Measurements from ENCODE around the gene SRGAP2. TPM values are rescaled to one million over a fixed set of nuclear protein-coding genes. Genes with fewer than 3 reads are reported as not detected.
"Not testable (repeated sequence)": the region's sequence is repeated elsewhere in the genome, so short reads cannot be mapped to it uniquely, and the experiment has no call there.

The SRGAP2 gene
- total RNA-seq, 2 donors from 2014 or later, result 54.0 to 91.2 TPM

GRCh38 chr1:206231989-206232388 is 28.6 kb downstream of the SRGAP2 start:
- not testable (repeated sequence) for H3K9me3 Mint-ChIP-seq; ATAC-seq; H3K36me3 Mint-ChIP-seq; H3K27ac Mint-ChIP-seq; DNase-seq (ENCODE audit: low spot score in 2 of 2)

- not testable (repeated sequence) for ATAC-seq; H3K27ac Mint-ChIP-seq; DNase-seq (ENCODE audit: low spot score in 2 of 2); H3K9me3 Mint-ChIP-seq; H3K36me3 Mint-ChIP-seq
These were observed 29.8 kb downstream of the SRGAP2 start for GRCh38 chr1:206232970-206233645.

GRCh38 chr1:206234189-206234916 is 31.0 kb downstream of the SRGAP2 start:
- H3K9me3 Mint-ChIP-seq; H3K27ac Mint-ChIP-seq; ATAC-seq; H3K36me3 Mint-ChIP-seq; DNase-seq (ENCODE audit: low spot score in 2 of 2): not testable (repeated sequence)

GRCh38 chr1:206235190-206235589 is 31.8 kb downstream of the SRGAP2 start:
- ATAC-seq; DNase-seq (ENCODE audit: low spot score in 2 of 2); H3K9me3 Mint-ChIP-seq; H3K36me3 Mint-ChIP-seq; H3K27ac Mint-ChIP-seq: not testable (repeated sequence)

- peak in 1 of 2 donors; percentile 65 for ATAC-seq
- not testable (repeated sequence) for H3K36me3 Mint-ChIP-seq
These were observed 36.9 kb downstream of the SRGAP2 start for GRCh38 chr1:206240288-206240687.

GRCh38 chr1:206243335-206243734 is 40.0 kb downstream of the SRGAP2 start:
- not testable (repeated sequence) for H3K27ac Mint-ChIP-seq, H3K9me3 Mint-ChIP-seq, H3K36me3 Mint-ChIP-seq
- DNase-seq (ENCODE audit: low spot score in 2 of 2) (peak in 1 of 2 donors; percentile 3), ATAC-seq (peak; percentile 92 to 96)

More at GRCh38 chr1:206240288-206240687, 36.9 kb downstream of the SRGAP2 start:
- H3K9me3 Mint-ChIP-seq; H3K27ac Mint-ChIP-seq; DNase-seq (ENCODE audit: low spot score in 2 of 2): not testable (repeated sequence)

- ATAC-seq; H3K36me3 Mint-ChIP-seq; DNase-seq (ENCODE audit: low spot score in 2 of 2); H3K27ac Mint-ChIP-seq; H3K9me3 Mint-ChIP-seq: not testable (repeated sequence)
These were observed 42.1 kb downstream of the SRGAP2 start for GRCh38 chr1:206245479-206245878.

GRCh38 chr1:206246129-206246886 is 43.0 kb downstream of the SRGAP2 start:
- ATAC-seq; H3K9me3 Mint-ChIP-seq; H3K27ac Mint-ChIP-seq; DNase-seq (ENCODE audit: low spot score in 2 of 2); H3K36me3 Mint-ChIP-seq: not testable (repeated sequence)

- not testable (repeated sequence) for DNase-seq (ENCODE audit: low spot score in 2 of 2); H3K36me3 Mint-ChIP-seq; H3K27ac Mint-ChIP-seq; H3K9me3 Mint-ChIP-seq
- peak; percentile 57 to 58 for ATAC-seq
These were observed 47.8 kb downstream of the SRGAP2 start for GRCh38 chr1:206250953-206251681.

- not testable (repeated sequence) for H3K36me3 Mint-ChIP-seq; ATAC-seq; H3K27ac Mint-ChIP-seq; H3K9me3 Mint-ChIP-seq; DNase-seq (ENCODE audit: low spot score in 2 of 2)
These were observed 49.5 kb downstream of the SRGAP2 start for GRCh38 chr1:206252680-206253335.

Other genes with a start within 250 kb of the SRGAP2 start
- gene RAB7B, start 200.1 kb upstream of the SRGAP2 start, total RNA-seq, result not detected
- gene CTSE, start 179.6 kb upstream of the SRGAP2 start, total RNA-seq, result not detected
- not detected for gene RHEX, start 150.4 kb upstream of the SRGAP2 start, total RNA-seq
- gene AVPR1B, start 86.2 kb upstream of the SRGAP2 start, total RNA-seq, result not detected
- 10 to 100 TPM; 34.0 to 51.2 TPM for gene FAM72A, start 702 bp upstream of the SRGAP2 start, total RNA-seq

All from activated naive CD4-positive, alpha-beta T cell treated with anti-CD3 and anti-CD28 coated beads, Interleukin-2, amount 50 U/mL, for 72 hours (primary cell).